SIG-M5 treated with dmso at 0.1 percent for 504 hours (cell line): ENCODE data around the gene GGCX.
"Not testable (repeated sequence)": the region's sequence is repeated elsewhere in the genome, so short reads cannot be mapped to it uniquely, and the experiment has no call there.

ENCODE experiments used
- DNase-seq: peaks from one replicate; lab custom pipeline; 2025; ENCODE audit not compliant: unreplicated experiment; lab: John Stamatoyannopoulos, UW

The GGCX gene

DNA sequence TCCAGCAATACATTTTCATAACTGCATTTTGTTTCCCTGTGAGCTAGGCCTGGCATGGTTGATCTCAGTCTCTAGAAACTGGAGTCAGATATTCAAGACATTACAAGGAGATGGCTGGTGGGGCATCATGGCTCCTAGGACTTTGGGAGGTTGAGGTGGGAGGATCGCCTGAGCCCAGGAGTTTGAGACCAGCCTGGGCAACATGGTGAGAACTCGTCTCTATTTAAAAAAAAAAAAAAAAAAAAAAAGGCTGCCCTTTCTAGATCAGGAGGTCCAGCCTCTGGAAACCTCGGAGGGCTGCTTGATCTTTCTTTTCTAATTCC is 15.7 kb upstream of the GGCX start:
- no peak for DNase-seq

DNA sequence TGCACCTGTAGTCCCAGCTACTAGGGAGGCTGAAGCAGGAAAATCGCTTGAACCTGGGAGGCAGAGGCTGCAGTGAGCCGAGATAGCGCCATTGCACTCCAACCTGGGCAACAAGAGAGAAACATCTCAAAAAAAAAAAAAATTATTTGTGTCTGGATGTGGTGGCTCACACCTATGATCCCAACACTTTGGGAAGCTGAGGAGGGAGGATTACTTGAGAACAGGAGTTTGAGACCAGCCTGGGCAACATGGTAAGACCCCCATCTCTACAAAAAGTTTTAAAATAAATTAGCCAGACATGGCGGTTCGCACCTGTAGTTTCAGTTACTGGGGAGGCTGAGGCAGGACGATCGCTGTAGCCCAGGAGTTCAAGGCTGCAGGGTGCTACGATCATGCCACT is 14.4 kb upstream of the GGCX start:
- no peak for DNase-seq

DNA sequence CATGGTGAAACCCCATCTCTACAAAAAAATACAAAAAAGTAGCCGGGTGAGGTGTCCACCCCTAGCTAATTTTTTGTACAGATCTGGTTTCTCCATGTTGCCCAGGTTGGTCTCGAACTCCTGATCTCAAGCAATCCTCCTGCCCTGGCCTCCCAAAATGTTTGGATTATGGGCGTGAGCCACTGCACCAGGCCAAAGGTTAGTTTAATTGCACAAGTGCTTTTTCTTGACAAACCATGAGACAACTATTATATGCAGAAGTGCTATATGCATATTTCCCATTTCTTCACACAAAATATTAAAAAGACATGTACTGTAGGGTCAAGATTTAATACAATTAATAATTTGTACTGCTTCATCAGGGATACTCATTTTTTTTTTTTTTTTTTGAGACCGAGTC is 5.0 kb upstream of the GGCX start:
- no peak for DNase-seq

- DNase-seq: peak; percentile 97
These were observed 2.9 kb upstream of the GGCX start for GRCh38 chr2:85564144-85564563.

DNA sequence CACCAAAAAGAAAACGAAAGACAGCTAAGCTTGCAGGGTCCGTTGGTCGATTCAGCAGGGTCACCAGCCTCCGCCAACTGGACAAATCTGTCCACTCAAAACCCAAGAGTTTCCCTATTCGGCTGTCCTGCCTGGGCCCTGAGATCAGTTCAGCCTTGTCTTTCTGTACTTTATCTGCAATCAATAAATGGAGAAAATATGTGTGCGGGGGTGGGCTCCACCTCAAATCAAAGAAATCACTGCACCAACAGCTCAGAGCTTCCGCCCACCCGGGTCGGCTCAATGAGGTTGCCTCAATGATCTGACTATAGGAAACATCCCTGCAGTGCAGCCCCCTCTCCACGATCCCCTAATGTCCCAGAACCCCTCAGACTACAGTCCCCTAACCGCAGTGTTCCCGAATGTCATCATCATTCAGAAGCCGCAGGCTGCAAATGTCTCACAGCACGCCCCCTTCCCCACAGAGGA is 447 bp downstream of the GGCX start:
- DNase-seq: no peak

DNA sequence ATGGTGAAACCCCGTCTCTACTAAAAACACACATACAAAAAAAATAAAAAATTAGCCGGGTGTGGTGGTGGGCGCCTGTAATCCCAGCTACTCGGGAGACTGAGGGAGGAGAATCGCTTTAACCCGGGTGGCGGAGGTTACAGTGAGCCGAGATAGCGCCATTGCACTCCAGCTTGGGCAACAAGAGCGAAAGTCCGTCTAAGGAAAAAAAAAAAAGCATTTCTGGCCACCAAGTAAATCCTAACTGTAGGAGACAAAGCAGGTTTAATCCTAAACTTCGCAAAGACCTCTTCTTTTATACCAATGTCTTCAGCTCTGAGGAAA is 928 bp downstream of the GGCX start:
- not testable (repeated sequence) for DNase-seq

GRCh38 chr2:85558160-85558559 is 3.1 kb downstream of the GGCX start:
- DNase-seq: no peak

DNA sequence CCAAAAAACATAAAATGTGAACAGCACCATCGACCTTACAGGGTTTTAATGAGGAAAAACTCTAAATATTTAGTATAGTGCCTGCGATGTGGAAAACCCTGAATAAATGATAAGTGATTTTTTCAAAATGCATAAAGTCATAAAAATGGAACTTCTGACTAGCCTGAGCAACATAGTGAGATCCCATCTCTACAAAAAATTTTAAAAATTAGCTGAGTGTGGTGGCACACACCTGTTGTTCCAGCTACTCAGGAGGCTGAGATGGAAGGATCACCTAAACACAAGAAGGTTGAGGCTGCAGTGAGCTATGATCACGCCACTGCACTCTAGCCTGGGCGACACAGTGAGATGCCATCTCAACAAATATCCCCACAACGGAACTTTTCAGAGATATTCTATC is 4.2 kb downstream of the GGCX start:
- no peak for DNase-seq

DNA sequence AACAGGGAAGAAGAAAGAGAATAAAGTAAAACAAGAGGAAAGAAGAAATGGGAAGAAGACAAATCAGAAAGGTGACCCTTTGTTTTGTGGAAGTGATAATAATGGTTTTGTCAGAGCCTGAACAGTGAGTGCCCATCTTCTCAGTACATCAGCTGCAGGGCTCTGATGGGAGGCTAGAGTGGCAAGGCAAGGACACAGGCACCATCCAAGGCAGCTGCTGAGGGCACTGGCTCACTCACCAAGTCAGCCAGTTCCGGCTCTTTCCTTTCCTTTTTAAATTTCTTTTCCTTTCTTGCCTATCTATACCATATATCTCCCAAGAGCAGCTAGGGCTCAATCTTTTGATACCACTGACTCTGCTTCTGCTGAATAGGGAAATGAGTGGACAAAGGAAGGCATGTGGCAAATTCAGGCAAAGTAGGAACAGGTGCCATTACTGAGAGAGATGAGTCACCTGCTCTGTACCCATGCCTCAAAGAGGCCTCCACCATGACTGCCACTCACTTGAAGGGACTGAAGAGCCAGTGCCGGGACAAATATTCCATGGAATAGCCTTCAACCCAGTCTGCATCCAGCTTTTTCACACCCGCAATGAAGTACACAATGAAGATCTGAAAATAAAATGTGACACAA is 6.2 kb downstream of the GGCX start:
- DNase-seq: no peak

DNA sequence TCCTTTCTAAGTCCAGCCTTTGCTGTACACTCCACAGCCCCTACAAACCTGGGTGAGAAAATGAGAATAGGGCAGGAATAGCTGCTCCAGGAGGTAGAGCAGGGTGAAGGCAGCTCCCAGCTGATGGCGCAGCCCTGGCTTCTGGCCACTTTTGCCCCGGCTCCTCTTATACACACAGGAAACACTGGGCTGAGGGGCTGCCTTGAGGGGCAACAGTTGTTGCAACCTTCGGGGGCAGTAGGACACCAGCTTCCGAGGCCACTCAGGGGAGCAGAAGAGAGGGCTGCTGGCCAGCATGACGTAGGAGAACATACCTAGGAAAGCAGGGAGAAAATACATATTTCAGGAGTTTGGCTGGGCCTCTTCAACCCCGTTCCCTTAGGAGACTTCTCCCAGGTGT is 8.1 kb downstream of the GGCX start:
- DNase-seq: no peak

DNA sequence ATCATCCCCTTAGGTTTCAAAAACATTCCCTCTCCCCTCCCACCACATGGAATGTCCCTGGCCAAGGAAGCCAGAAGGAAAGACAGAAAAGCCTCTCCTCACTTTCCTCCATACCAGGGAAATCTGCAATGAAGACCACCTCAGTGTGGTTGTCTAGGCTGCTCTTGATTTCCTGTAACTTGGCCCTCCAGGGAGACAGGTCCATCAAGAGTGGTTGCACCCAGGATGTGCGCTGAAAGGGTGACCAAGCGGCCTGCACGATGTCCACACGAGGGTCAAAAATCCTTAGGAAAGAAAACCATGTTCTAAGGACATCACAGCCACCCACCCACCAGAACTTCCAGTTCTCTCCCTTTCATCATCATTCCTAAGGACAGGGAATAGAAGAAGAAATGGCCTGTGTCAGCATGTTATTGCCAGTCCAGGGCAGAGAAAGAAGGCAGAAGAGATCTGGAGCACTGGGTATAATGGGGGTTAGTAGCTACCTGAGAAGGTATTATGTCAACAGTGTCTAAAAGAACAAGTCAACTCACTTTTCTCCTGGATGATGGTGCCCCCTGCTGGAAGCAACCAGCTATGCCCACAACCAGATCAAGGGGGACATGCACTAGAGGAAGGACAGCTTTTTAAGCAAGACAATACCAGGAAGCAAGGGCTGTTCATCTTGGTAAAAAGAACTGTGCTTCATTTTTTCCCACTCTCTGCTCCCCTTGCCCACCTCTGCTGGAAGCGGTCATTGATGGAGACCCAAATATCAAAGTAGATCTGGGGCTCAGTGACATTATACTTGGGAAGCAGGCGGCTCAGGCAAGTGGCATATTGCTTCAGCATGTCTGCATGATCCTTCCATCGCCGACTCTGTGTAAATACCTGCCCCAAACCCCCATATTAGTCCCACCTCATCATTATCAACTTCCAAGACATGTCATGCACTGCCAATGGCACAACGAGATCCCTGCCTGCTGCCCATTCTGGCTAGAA is 9.3 kb downstream of the GGCX start:
- peak; percentile 85 for DNase-seq

- DNase-seq: peak; percentile 30
These were observed 10.8 kb downstream of the GGCX start for GRCh38 chr2:85550486-85550885.

DNA sequence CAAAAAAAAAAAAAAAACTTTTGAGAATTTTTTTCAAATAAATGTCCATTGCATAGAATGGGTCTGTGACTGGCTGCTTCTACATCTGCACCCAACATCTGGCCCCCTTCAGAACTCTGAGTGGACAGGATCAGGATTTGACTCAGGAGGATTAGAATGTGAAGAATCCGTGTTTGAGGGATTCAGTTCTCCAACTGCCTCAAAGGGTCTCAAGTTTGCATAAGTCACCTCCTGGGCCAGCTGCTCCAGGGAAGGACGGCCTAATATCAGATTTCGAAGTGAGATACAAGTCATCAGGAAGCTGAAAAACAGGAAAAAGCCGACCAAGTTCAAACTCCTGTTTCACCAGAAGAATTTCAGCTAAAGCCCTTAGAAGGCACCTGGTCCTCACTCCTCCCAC is 11.5 kb downstream of the GGCX start:
- DNase-seq: no peak

GRCh38 chr2:85549095-85549494 is 12.2 kb downstream of the GGCX start:
- DNase-seq: no peak

DNA sequence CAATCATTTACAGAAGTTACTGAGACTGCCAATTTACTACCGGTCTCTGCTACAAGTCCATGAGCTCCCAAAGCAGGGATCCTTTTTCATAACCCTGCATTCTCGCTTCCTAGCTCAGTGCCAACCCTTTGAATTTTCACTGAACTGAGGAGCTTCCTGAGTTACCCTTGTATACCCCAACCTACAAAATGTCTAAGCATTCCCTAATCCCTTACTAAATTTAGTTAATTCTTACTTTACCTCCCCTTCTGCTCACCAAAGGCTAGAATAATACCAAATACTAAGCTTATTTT is 12.7 kb downstream of the GGCX start:
- DNase-seq: no peak

GRCh38 chr2:85547859-85548607 is 13.3 kb downstream of the GGCX start:
- no peak for DNase-seq

DNA sequence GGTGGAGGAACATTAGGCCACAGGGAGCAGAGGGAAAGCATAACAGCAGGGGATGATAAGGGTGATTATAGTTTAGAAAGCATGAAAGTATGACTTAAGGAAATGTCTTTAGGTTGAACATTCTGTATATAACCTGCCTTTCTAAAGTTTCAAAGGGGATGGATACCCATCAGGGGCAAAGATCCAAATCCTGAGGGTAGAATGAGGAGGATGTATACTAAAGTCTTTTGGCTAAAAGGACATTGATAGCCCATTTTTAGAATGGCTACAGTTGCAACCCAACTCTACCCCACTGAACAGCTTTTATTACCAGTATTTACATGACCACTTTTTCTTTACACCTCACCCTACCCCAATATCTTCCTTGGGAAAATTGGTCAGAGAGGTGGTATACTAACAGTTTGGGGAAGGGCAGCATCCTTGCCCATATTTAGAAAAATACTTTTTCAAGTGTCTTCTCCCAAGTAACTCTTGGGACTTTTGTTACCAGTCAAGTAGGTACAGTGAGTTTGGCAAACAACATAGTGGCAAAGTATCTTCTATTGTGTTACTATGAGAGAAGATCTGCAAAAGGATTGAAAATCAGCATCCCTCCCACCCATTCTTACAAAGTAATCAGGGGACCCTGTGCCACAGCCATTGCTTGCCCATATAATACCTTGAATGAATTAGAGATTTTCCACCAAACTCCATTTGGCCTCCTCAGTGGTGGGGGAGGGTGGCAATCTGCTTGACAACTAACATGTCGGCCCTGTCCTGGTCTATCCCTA is 14.0 kb downstream of the GGCX start:
- DNase-seq: no peak

DNA sequence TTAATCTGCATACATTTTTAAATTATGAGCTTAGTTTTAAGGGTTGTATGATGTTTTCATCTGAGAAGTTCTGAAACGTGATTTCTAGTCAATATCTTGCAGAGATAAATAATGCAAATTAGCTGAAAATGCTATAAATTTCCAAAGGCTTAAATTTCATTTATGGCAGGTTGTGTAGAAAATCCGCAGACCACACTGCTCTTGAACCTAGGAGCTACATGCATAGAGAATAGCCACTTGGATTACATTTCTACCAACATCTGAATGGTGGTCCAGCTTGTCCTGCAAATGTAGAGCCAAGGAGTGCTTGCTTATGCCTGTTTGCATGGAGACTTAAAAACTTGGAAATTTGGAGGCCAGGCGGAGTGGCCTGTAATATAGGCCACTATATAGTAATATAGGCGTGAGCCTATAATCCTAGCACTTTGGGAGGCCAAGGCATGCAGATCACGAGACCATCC is 15.5 kb downstream of the GGCX start:
- no peak for DNase-seq

- not testable (repeated sequence) for DNase-seq
These were observed 16.1 kb downstream of the GGCX start for GRCh38 chr2:85544915-85545779.

GRCh38 chr2:85544254-85544691 is 17.0 kb downstream of the GGCX start:
- DNase-seq: not testable (repeated sequence)
